ENCODE data around the gene KIF25.

KIF25 gene

GRCh38 chr6:167953551-167953950 is 43.9 kb upstream of the KIF25 start:
- no peak overlapping the region for H3K4me3 ChIP-seq (ENCODE audit: low read depth, low read length)
- no peak for TF ChIP-seq CTCF (IDR thresholded peaks at IDR 0.05; ENCODE audit: insufficient read depth, low read depth, low read length, missing control alignments)

GRCh38 chr6:167954151-167954550 is 43.3 kb upstream of the KIF25 start:
- no peak overlapping the region for H3K4me3 ChIP-seq (ENCODE audit: low read depth, low read length)
- DNase-seq (ENCODE audit: low read depth): no peak
- no peak for TF ChIP-seq CTCF (IDR thresholded peaks at IDR 0.05; ENCODE audit: insufficient read depth, low read depth, low read length, missing control alignments)

More at GRCh38 chr6:167953551-167953950, 43.9 kb upstream of the KIF25 start:
- no peak for DNase-seq (ENCODE audit: low read depth)

- no peak for DNase-seq (ENCODE audit: low read depth)
- TF ChIP-seq CTCF (IDR thresholded peaks at IDR 0.05; ENCODE audit: insufficient read depth, low read depth, low read length, missing control alignments): no peak
- no peak overlapping the region for H3K4me3 ChIP-seq (ENCODE audit: low read depth, low read length)
Observed at GRCh38 chr6:167956491-167956890, 41.0 kb upstream of the KIF25 start.

GRCh38 chr6:167956983-167957492 is 40.4 kb upstream of the KIF25 start:
- DNase-seq (ENCODE audit: low read depth): no peak
- H3K4me3 ChIP-seq (ENCODE audit: low read depth, low read length): no peak overlapping the region
- TF ChIP-seq CTCF (IDR thresholded peaks at IDR 0.05; ENCODE audit: insufficient read depth, low read depth, low read length, missing control alignments): no peak

GRCh38 chr6:167957626-167958025 is 39.8 kb upstream of the KIF25 start:
- H3K4me3 ChIP-seq (ENCODE audit: low read depth, low read length): no peak overlapping the region
- no peak for DNase-seq (ENCODE audit: low read depth)
- no peak for TF ChIP-seq CTCF (IDR thresholded peaks at IDR 0.05; ENCODE audit: insufficient read depth, low read depth, low read length, missing control alignments)

DNA sequence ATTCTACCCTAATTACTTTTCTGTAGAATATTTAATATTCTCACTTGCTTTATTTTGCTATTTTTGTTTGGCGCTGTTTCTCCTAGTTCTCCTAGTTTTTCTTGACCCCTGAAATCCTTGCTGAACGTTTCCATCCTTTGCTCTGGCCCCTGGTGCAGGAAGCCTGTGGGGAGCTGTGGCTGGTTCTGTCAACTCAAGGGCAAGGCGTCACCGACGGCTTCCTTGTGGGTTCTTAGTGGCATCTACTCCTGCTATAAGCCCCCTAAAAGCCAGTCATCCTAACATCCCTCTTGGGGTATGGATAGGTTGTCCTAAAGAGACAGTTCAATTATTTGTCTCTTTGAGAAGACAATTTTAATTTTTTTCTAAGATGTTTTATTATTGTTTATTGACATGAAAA is 36.9 kb upstream of the KIF25 start:
- TF ChIP-seq CTCF (IDR thresholded peaks at IDR 0.05; ENCODE audit: insufficient read depth, low read depth, low read length, missing control alignments): no peak
- DNase-seq (ENCODE audit: low read depth): no peak
- H3K4me3 ChIP-seq (ENCODE audit: low read depth, low read length): no peak overlapping the region

- no peak for TF ChIP-seq CTCF (IDR thresholded peaks at IDR 0.05; ENCODE audit: insufficient read depth, low read depth, low read length, missing control alignments)
- no peak overlapping the region for H3K4me3 ChIP-seq (ENCODE audit: low read depth, low read length)
- no peak for DNase-seq (ENCODE audit: low read depth)
Observed at GRCh38 chr6:167962711-167963110, 34.8 kb upstream of the KIF25 start.

Data from GM12865 (cell line).